Measurements from ENCODE around the gene LRIG3.

Gene LRIG3

GRCh38 chr12:58832920-58833319 is 87.4 kb downstream of the LRIG3 start:
- no peak overlapping the region for H2AFZ ChIP-seq (ENCODE audit: low read length)
- no peaks in the 10 kb centered on the region for H3K4me1 ChIP-seq (ENCODE audit: control insufficient read depth in 2 of 2, insufficient read depth in 1 of 2, low read depth in 1 of 2, low read length in 2 of 2)
- H4K91ac ChIP-seq (ENCODE audit: low read depth, low read length, poor library complexity) = no peak overlapping the region
- H3K79me1 ChIP-seq (ENCODE audit: low read depth, low read length) = no peaks in the 10 kb centered on the region
- DNase-seq (ENCODE audit: low spot score) = no peak
- H3K14ac ChIP-seq (ENCODE audit: low read length) = no peak overlapping the region
- H4K8ac ChIP-seq (ENCODE audit: low read depth, low read length) = no peak overlapping the region
- no peak overlapping the region for H3K27ac ChIP-seq (replicated peaks; ENCODE audit: low read length)
- H3K36me3 ChIP-seq (replicated peaks in 1 of 2; ENCODE audit: control insufficient read depth in 2 of 2, insufficient read depth in 2 of 2, low read length in 2 of 2) = no peaks in the 10 kb centered on the region
- H3K4ac ChIP-seq (ENCODE audit: low read length) = no peak overlapping the region
- no peak overlapping the region for H3K4me3 ChIP-seq (ENCODE audit: low read length in 2 of 2)
- H3K18ac ChIP-seq (ENCODE audit: low read length) = no peak overlapping the region
- H2AK5ac ChIP-seq (ENCODE audit: low read depth, low read length) = no peak overlapping the region
- H3K23ac ChIP-seq (ENCODE audit: low read depth, low read length, poor library complexity) = no peak overlapping the region
- H2BK5ac ChIP-seq (ENCODE audit: low read length) = no peak overlapping the region
- no peaks in the 10 kb centered on the region for H3K27me3 ChIP-seq (ENCODE audit: control insufficient read depth in 3 of 3, insufficient read depth in 3 of 3, low read depth in 1 of 3, low read length in 3 of 3)
- no peaks in the 10 kb centered on the region for H3K9me3 ChIP-seq (replicated peaks in 1 of 2; ENCODE audit: control insufficient read depth in 2 of 2, insufficient read depth in 1 of 2, low read depth in 1 of 2, low read length in 2 of 2)
- no peak overlapping the region for H2BK120ac ChIP-seq (ENCODE audit: low read depth, low read length)
- no peak overlapping the region for H3K4me2 ChIP-seq (ENCODE audit: insufficient read depth, low read length, poor library complexity, severe bottlenecking)
- no peak overlapping the region for H2BK15ac ChIP-seq (ENCODE audit: low read length)
- no peak overlapping the region for H2BK12ac ChIP-seq (ENCODE audit: low read length)
- H3K9ac ChIP-seq (ENCODE audit: low read depth, low read length, poor library complexity) = no peak overlapping the region
- no CpG with 5 or more reads among the region's 1 CpG for WGBS, 2 donors (ENCODE audit: extremely low coverage in 2 of 2, insufficient read length in 2 of 2, insufficient replicate concordance in 1 of 2)
